GM21717 (cell line): Measurements from ENCODE around the gene ATP5PF.
"Not testable (repeated sequence)": the region's sequence is repeated elsewhere in the genome, so short reads cannot be mapped to it uniquely, and the experiment has no call there.

ENCODE experiments used
- ATAC-seq: cut with Tn5 transposase; IDR thresholded peaks from one replicate; pipeline ENCODE4 v1.9.1; 2021; ENCODE audit warnings: mild to moderate bottlenecking, moderate library complexity; ENCODE audit not compliant: unreplicated experiment

Gene ATP5PF, protein sequence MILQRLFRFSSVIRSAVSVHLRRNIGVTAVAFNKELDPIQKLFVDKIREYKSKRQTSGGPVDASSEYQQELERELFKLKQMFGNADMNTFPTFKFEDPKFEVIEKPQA

DNA sequence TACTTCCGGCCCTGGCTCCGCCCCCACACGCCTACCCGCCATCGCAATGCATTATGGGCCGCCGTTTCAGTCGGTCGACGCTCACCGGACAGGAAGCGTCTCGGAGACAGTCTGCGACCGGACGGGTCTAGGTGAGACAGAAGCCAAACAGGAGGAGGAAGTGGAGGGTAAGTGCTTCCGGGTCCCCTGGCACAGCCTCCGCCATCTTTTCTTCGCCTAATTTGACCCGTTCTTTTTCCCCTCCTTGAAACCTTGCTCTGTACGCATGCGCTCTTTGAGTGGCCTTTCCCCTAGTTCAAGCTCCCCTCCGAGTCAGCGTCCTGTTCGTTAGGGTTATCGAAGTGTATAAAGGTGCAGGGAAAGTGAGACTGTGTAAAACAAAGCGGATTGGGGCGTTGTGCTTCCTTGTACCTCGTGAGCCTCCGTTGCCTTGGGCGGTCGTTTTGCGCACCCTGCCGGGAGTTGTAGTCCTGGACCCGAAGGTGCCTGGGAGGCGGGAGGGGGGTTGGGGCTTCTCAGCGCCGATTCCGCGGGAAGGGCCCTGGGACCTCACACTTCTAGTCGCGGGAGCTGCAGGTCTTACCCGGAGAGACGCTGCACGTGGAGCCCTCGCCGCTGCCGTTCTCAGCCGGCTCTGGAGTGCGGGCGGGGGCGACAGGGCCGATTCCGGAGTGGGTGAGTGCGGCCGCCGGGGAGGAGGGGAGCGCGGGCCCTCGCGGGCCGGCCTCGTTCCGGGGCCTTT, at the start of gene ATP5PF, which contains the start of gene GABPA:
TSS of gene ATP5PF (minus strand) at position 1 of the 742 bp plus-strand sequence. CDS start 5,110 bp downstream, outside the sequence.
TSS of gene GABPA (plus strand) at position 69 of the 742 bp plus-strand sequence. CDS start 6,627 bp downstream, outside the sequence.
- ATAC-seq: peak; percentile 89

DNA sequence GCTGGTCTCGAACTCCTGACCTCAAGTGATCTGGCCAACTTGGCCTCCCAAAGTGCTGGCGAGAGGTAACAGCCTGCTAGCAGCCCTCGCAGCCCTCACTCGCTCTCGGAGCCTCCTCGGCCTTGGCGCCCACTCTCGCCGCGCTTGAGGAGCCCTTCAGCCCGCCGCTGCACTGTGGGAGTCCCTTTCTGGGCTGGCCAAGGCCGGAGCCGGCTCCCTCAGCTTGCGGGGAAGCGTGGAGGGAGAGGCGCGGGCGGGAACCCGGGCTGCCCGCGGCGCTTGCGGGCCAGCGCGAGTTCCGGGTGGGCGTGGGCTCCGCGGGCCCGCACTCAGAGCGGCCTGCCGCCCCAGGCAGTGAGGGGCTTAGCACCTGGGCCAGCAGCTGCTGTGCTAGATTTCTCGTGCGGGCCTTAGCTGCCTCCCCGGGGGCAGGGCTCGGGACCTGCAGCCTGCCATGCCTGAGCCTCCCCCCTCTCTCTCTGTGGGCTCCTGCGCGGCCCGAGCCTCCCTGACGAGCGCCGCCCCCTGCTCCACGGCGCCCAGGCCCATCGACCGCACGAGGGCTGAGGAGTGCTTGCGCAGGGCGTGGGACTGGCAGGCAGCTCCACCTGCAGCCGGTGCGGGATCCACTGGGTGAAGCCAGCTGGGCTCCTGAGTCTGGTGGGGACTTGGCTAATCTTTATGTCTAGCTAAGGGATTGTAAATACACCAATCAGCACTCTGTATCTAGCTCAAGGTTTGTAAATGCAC, 43.6 kb upstream of the ATP5PF start:
- ATAC-seq: not testable (repeated sequence)

DNA sequence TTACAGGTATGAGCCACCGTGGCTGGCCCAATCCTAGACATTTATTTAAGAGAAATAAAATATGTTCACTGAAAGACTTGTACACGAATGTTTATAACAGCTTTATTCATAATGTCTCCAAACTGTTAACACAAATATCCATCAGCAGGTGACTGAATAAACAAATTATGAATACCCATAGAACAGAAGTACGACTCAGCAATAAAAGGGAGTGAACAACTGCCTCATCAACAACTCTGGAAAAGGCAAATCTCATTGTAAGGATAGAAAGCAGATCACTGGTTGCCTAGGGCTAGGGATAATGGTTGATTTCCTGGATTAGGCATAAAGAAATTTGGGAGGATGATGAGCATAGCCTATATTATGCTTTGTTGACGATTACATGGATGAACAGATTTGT, 41.7 kb upstream of the ATP5PF start:
- no peak for ATAC-seq

DNA sequence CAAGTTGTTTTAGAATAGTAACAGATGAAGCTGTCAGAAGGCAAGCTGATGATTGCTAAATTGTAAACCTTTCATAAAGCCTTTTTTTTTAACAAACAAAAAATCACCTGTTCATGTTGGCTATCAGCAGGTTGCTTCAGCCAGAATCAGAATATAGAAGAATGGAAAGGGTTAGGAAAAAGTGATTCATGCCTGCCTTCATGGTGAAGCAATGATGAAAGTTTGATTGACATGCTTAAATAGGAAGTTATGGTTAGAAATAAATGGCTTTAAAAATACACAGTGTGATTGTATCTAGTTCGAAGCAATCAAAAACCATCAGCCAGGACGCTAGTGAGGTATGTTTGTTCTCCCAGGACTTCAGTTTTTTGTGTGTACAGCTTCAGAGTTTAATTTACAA, 38.0 kb upstream of the ATP5PF start:
- ATAC-seq: no peak

DNA sequence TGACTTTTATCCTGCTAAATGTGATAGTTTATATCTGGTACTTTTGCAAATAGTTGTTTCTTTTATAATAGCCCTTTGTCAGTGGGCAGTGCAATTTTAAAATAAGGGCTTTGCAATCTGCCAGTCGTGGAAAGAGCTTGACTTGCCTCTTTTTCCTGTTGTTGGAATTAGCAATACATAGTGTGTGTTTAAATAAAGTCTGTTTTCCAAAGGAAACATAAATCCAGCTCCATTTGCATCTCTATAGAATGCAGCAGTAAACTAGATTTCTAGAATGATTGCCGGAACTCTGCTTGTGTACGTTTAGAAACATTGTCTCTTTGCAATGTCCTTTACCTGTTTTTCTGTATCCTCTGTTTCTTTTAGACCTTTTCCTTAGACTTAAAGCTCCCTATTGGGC, 33.2 kb upstream of the ATP5PF start:
- no peak for ATAC-seq

DNA sequence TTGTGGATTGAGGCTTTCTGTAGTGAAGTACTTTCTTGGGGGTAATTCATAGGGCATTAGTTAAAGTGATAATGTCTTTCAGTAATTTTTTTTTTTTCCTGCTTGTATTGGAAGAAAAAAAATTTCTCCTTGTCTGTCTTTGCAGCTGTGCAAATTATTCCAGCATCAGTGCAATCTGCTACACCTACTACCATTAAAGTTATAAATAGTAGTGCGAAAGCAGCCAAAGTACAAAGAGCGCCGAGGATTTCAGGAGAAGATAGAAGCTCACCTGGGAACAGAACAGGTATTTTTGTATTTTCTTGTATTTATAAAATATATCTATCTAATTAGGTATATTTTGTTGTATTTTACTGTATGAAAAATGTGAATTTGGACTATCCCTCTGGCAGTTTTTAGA, 29.4 kb upstream of the ATP5PF start:
- ATAC-seq: no peak

DNA sequence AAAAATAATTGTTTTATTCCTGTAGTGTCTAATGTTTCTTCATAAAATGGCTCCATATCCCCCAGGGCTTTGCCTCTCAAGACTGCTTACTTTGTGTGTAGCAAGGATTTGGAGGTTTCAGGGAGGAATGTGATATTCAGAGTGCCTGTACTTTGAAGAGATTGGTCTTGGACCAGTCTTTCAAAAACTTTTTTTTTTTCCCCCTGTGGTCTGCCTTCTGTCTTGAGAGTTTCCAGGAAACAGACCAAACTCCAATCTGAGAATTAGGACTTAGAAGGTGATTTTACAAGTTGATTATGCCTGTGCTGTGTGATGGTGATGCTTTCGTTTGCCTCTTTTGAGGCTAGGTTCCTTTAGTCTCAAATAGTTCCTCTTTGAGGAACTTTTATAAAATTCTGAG, 26.0 kb upstream of the ATP5PF start:
- ATAC-seq: no peak

DNA sequence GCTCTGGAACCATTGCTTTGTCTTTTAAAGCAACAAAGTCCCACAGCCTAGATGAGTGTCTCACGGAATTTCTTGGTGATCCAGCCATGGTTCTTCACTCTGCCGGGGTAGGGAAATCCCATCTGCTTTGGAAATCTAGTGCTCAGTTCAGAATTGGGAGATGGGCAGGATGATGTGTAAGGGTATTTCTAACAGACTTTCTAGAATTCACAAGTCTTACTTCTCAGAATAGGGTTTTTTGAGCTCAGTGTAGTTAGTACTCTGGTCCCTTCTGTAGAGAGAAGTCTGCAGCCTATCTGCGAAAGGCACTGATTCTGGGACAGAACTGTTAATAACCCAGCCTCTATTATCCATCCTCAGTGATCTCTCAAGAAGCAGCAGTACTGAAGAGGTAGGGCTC, 25.4 kb upstream of the ATP5PF start:
- no peak for ATAC-seq

DNA sequence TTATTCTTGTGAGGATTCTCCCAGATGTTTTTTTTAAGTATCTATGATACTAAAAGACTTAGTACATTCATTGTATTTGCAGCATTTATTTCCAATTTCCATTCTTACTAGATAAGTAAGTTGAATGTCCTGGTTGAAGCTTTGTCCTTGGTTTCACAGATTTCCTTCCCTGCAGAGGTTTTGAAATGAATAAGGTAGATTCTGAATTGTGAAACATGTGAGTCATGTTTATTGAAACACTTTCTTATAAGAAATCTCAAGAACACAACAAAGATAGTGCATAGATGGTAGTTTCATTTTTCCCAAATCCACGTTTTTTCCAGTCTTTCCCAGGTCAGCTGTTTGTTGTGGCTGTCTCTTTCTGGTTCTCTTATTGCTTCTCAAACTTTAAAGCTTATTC, 24.9 kb upstream of the ATP5PF start:
- no peak for ATAC-seq

DNA sequence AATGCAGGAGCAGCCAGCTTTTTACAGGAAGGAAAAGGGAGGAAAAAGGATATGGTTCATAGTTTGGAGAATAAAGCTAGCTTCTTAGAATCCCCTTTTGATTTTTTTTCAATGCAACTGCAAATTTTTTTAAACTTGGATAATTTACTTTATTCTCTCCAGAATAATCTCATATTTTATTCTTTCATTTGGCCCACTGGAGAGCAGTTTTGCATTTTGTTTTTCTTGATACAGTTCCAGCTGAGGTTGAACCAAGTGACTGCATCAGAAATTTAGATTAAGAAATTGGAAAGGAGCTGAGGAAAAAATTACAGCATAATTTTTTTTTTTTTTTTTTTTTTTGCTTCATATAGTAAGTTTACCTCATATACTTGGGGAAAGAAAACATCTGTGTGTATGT, 22.8 kb upstream of the ATP5PF start:
- no peak for ATAC-seq

DNA sequence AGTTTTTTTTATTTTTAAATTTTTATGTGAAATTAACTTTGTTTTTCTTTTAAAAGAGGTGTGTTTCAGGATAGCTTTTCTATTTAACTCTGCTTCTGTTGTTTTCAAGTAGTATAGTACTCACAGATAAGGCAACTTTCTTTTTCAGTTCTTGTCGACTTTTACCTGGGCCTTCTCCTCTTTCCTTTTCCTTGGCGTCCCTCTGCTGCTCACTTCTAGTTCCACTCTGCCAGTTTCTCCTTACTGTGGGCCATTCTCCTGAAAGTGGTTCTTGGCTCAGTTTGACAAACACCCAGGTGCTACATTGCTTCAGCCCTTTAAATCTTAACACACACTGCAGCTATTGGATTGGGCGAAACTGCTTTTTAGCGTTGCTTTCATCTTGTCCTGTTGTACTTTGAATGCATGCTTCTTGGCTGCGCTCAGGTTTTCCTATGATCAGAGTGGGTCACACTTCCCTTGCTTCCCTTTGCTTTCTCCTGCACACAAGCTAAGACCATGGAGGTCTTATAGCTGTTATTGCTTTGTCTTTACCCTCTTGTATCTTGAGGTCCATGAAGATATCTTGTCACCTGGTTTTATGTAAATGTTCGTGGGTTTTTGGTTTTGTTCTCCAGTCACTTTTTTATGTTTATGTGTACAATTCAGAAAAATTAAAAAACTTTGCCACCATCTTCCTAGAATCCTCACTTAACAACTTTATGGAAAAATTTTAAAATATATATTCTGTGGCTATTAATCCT, 21.7 kb upstream of the ATP5PF start:
- ATAC-seq: no peak

DNA sequence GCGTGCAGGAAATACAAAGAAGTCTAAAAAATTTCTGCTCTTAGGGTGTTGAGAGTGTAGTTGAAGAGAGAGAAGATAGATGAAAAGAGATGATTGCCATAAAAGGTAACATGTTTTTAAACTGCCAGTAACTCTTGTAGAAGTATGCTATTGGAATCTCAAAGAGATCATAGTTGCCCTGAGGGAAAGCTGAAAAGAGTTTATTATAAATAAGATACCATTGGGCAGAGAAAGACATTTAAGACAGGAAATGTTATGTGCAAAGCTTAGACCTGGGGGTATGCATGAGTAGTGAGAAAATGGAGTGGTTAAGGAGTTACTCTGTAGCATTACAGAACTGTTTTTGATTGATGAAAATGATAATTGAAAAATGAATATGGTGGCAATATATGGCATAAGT, 17.7 kb upstream of the ATP5PF start:
- no peak for ATAC-seq

DNA sequence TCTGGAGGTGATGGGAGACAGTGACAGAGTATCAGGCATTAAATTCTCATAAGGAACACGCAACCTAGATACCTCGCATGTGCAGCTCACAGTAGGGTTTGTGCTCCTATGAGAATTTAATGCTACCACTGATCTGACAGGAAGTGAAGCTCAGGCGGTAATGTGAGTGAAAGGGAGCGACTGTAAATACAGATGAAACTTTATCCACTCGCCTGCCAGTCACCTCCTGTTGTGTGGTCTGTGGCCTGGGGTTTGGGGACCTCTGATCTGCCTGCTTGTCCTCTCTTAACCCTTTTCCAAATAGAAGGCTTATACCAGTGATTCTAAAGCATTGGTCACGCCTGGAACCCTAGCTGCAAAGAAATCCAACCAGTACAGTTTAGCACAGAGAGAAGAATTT, 15.4 kb upstream of the ATP5PF start:
- no peak for ATAC-seq

DNA sequence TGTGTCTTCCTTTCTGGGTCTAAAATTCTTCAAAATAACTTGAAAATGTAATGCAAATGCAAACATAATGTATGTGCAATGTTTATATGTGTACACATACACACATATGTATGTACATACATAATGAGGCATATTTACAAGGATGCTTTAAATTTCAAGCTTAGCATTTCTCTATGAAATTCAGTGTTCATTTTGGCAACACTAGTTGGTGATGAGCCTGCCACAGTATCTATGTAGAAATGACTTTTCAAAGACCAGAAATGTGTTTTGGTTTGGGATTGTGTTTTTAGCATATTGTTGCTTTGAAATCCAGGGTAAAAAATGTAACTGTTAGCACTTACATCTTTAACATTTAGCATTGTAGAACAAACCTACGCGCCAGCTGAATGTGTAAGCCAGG, 10.2 kb upstream of the ATP5PF start:
- ATAC-seq: no peak

DNA sequence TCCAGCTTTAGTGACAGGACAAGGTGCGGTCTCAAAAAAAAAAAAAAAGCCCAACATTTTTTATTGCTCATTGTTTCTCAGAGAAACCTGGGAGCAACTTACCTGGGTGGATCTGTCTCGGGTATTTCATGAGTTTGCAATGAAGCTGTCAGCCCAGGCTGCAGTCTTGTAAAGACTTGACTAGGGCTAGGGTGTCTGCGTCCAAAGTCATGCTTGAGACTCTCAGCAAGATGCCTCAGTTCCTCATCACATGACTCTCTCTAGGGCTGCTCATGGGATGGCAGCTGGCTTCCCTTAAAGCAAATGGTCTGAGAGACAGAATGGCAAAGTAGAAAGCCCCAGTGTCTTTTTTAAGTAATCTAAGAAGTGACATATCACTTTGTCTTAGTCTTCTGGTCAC, 8.2 kb upstream of the ATP5PF start:
- ATAC-seq: no peak

DNA sequence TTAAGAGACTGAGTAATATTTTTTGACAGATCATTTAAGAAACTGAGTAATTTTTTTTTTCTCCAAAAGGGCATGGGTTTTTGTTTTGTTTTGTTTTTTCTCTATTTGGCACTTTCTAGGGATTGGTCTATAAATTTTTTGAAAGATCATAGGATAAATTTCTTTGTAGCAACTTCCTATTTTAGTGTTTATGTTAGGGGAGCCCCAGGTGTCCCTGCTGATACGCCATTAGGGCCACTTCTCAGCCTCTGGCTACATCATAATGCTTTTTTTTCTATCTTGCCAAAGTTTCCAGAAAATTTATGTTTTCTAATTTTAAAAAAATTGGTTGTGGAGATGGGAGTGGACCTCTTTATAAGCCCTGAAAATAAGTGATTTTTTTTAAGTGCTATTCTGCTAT, 2.7 kb upstream of the ATP5PF start:
- no peak for ATAC-seq

DNA sequence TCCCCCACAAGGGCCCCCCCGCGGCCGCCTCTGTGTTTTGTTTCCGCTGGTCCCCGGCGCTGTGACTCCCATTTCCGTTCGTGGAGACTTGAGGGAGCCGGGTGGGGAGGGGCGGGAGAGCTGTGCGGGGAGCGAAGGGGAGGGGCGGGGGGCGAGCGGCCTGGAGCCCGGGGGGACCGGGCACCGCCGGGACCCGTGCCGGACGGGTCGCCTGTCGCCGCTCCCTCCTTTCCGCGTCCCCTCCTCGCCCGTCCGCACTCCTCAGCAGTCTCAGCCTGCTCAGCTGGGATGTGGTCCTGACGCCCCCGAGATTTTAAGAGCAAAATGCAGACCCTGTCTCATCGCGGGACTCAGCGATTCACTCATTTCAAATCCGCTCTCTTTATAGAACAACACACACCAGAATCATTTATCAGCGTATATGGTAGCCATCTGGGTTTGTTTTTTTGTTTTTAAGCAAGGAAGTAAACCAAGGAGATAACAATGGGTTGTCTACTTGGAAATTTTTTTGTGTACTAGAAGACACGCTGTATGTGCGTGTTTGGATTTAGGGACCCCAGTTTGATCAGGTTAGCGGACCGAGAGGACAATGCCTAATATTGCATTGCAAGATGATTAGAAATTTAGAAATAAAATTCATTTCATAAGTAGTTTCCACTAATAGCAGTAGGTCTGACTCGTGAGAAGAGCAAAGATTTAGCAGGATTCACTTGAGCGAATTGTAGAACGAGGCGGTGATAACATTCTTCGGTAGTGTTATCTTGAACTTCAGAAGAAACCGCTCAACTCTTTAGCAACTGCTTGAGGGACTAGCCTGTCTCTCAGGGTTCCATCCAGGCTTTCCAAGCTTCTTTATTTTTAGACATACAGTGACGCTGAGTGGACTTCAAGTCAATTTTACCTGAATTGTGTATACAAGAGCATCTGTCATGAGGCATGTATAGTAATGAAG, 1.2 kb upstream of the ATP5PF start:
- peak; percentile 14 for ATAC-seq

DNA sequence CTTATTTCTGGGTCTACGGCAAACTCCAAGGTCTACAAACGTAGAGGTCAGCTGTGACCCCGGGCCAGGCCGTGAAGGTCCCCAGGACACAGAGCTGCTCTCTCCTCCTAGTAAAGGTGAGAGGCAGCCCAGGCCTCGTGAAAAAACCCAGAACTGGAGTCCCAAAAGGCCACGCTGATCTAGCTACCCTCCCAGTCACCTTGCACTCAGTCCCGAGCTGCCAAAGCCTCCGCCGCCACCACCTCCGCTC, 125 bp downstream of the ATP5PF start:
- ATAC-seq: no peak

DNA sequence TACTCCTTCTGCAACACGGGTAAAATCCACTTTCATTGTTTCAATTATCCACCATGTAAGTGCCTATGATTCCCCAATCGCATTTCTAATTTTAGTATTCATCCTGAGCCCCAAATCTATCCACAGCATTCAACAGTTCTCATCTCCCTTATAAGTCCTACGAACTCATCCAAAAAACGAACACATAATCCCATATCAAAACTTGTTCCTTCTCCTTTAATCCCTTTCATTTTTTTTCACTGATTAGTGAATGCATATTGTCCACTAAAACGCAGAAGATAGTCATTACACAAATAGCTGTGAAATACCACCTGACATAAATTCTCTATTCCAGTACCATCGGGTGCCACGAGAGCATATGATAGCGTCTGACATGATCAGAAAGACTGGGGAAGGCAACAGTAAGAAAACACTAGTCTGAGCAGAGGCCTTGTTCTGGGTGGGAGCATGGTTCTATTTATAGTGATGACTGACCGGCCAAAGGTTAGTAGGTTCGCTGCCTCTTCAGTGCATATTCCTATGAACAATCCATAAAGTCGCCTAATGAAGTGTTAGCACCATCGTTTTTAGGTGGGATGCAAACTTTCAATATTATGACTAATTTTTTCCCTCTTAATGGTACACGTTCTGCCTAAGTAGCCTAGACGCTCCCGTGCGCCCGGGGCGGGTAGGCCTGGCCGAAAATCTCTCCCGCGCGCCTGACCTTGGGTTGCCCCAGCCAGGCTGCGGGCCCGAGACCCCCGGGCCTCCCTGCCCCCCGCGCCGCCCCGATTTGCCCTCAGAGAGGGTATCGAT, 648 bp downstream of the ATP5PF start:
- peak; percentile 15 for ATAC-seq
